Upper lobe of left lung (tissue), 6 donors: ENCODE data around the gene COL18A1. TPM values are rescaled to one million over a fixed set of nuclear protein-coding genes. Genes with fewer than 3 reads are reported as not detected.

ENCODE experiments used
- ATAC-seq, 2 donors: fragments of 200-7000 bp; cut with Tn5 transposase; one replicate each; pipeline ENCODE4 v1.9.1; 2022; ENCODE audit warnings: mild to moderate bottlenecking in 2 of 2, moderate library complexity in 2 of 2; ENCODE audit not compliant: low FRiP score in 2 of 2
- DNase-seq, 2 donors: peaks; one replicate each; pipeline ENCODE4 v3.0.0-alpha.2; 2019 to 2020
- H3K27ac ChIP-seq, 4 donors: fragments of 200-600 bp; sonication (generic); one replicate each; pipeline ENCODE4 v1.5.1; 2016 to 2019
- H3K27me3 ChIP-seq, 4 donors: fragments of 200-600 bp; sonication (generic); one replicate each; pipeline ENCODE4 v1.5.1; 2017 to 2019
- H3K36me3 ChIP-seq, 4 donors: fragments of 200-600 bp; sonication (generic); one replicate each; pipeline ENCODE4 v1.5.1; 2016 to 2019
- H3K4me1 ChIP-seq, 4 donors: fragments of 200-600 bp; sonication (generic); one replicate each; pipeline ENCODE4 v1.5.1; 2018 to 2019
- H3K4me3 ChIP-seq, 4 donors: fragments of 200-600 bp; sonication (generic); one replicate each; pipeline ENCODE4 v1.5.1; 2017 to 2019; ENCODE audit warnings: mild to moderate bottlenecking in 2 of 4, moderate library complexity in 1 of 4
- H3K9me3 ChIP-seq, 4 donors: fragments of 200-600 bp; sonication (generic); one replicate each; pipeline ENCODE4 v1.5.1; 2018 to 2019
- EP300 ChIP-seq, 4 donors: sonication (generic); formaldehyde crosslinking; IDR thresholded peaks; one replicate each; pipeline ENCODE4 v1.5.1; 2017; ENCODE audit warnings: antibody characterized with exemption in 4 of 4, control low read depth in 2 of 4
- POLR2A ChIP-seq, 4 donors: fragments of 450-650 bp; IDR thresholded peaks; one replicate each; pipeline ENCODE4 v1.5.1; 2016 to 2017; ENCODE audit warnings: antibody characterized with exemption in 4 of 4, mild to moderate bottlenecking in 2 of 4
- POLR2AphosphoS5 ChIP-seq, 2 donors: sonication (generic); formaldehyde crosslinking; IDR thresholded peaks; one replicate each; pipeline ENCODE4 v1.5.1; 2017; ENCODE audit warnings: antibody characterized with exemption in 2 of 2
- WGBS, 2 donors: methylation state at CpG; one replicate each; pipeline ENCODE4 v1.1.5; 2017 to 2018; 5-methylcytosine and 5-hydroxymethylcytosine counted together
- total RNA-seq, 6 donors: library from RNA; depleted of rRNA in 4 of 6; stranded (reverse); fragments of >200 nt in 4 of 6; gene quantifications; one replicate each; pipeline versions ENCODE4 v1.1.0 to v1.2.1, GENCODE V29; 2016 to 2021
- TF ChIP-seq, protein P1 (sequence below), 6 experiments: fragments of 450-650 bp in 4 of 6; fragments of 200-600 bp in 2 of 6; sonication (generic) in 2 of 6; IDR thresholded peaks; one replicate each; pipeline ENCODE4 v1.5.1; 2016 to 2019; ENCODE audit warnings: antibody characterized with exemption in 6 of 6
- donor health status: DM: no; HTN: no; CAD: no; lungs with moderate emphysema.
- donor health status: DM: no; HTN: yes; CAD: no; lungs with severe emphysema.

Gene COL18A1
- total RNA-seq, 6 donors from 2014 or later, result 34.5 to 138 (median 70.5) TPM

GRCh38 chr21:45539046-45539795, 134.3 kb downstream of the COL18A1 start:
- TF ChIP-seq POLR2AphosphoS5 (IDR thresholded peaks at IDR 0.05), result no peak
- no peak for TF ChIP-seq POLR2A (IDR thresholded peaks at IDR 0.05)
- TF ChIP-seq, protein P1, sequence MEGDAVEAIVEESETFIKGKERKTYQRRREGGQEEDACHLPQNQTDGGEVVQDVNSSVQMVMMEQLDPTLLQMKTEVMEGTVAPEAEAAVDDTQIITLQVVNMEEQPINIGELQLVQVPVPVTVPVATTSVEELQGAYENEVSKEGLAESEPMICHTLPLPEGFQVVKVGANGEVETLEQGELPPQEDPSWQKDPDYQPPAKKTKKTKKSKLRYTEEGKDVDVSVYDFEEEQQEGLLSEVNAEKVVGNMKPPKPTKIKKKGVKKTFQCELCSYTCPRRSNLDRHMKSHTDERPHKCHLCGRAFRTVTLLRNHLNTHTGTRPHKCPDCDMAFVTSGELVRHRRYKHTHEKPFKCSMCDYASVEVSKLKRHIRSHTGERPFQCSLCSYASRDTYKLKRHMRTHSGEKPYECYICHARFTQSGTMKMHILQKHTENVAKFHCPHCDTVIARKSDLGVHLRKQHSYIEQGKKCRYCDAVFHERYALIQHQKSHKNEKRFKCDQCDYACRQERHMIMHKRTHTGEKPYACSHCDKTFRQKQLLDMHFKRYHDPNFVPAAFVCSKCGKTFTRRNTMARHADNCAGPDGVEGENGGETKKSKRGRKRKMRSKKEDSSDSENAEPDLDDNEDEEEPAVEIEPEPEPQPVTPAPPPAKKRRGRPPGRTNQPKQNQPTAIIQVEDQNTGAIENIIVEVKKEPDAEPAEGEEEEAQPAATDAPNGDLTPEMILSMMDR (IDR thresholded peaks at IDR 0.05), result no peak
- no peak for TF ChIP-seq EP300 (IDR thresholded peaks at IDR 0.05)
- H3K36me3 ChIP-seq, result no peaks in the 10 kb centered on the region
- DNase-seq (peak; percentile 20 to 62), ATAC-seq (no peak)
- H3K4me3 ChIP-seq, result no peak overlapping the region
- 81 to 88% methylated on average over 5 to 17 of the region's 17 CpGs for WGBS, 2 donors
- no peaks in the 10 kb centered on the region for H3K27me3 ChIP-seq
- H3K9me3 ChIP-seq, result no peaks in the 10 kb centered on the region
- H3K27ac ChIP-seq, result no peak overlapping the region
- peaks cover 14 to 47% (median 28%) of the 10 kb centered on the region in 4 donors for H3K4me1 ChIP-seq

DNA sequence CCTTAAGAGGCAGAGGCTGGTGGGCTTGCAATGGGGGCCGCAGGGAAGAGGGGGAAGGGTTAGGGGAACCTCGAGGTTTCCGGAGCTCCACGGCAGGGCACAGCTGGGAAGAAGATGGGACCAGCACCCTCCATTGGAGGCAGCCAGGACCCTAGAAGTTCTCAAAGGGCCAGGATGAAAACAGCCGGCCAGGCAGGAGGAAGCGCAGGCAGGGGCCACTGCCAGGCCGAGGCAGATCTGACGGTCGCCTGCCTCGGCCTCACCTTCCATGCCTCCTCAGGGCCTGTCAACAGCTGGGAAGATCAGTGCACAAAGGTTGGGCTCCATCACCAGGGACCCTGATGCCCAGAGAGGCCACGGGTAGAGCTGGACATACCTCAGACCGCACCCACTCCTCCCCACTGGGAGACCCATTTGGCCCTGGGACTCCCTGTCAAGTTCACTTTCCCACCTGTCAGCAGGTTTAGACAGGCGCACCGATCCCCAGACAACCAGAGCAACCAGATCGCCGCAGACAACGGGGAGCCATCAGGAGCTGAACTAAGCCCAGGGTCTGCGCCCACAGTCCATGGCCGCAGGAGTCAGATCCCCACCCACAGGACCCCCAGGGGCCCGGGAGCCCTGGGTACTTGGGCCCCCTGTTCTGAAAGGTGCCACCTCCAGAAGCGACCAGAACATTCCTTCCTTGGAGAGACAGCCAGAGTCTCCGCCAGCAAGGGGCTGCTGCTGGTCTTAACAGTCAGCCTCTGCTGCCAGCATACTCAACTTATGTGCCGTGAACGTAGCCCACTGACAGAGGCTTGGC, 135.0 kb downstream of the COL18A1 start:
- Histone ChIP-seq H3K36me3 (no peaks in the 10 kb centered on the region), H3K4me3 (no peak overlapping the region), H3K4me1 (peaks cover 14 to 39% (median 22%) of the 10 kb centered on the region in 4 donors), H3K27ac (no peak overlapping the region), H3K9me3 (no peaks in the 10 kb centered on the region), H3K27me3 (no peaks in the 10 kb centered on the region)
- TF ChIP-seq POLR2AphosphoS5 (IDR thresholded peaks at IDR 0.05), result no peak
- no peak for TF ChIP-seq EP300 (IDR thresholded peaks at IDR 0.05)
- DNase-seq, result no peak
- ATAC-seq, result no peak
- WGBS, 2 donors, result 87 to 96% methylated on average over 8 to 24 of the region's 24 CpGs

GRCh38 chr21:45540601-45540970, 135.6 kb downstream of the COL18A1 start:
- WGBS, 2 donors, result 92 to 98% methylated on average over 10 of the region's 10 CpGs
- ATAC-seq, result no peak
- TF ChIP-seq, protein P1 (IDR thresholded peaks at IDR 0.05), result no peak
- TF ChIP-seq POLR2A (IDR thresholded peaks at IDR 0.05) (no peak), EP300 (IDR thresholded peaks at IDR 0.05) (no peak), POLR2AphosphoS5 (IDR thresholded peaks at IDR 0.05) (no peak)
- no peaks in the 10 kb centered on the region for H3K27me3 ChIP-seq
- no peaks in the 10 kb centered on the region for H3K9me3 ChIP-seq
- H3K27ac ChIP-seq, result no peak overlapping the region
- H3K4me1 ChIP-seq, result peaks cover 14 to 33% (median 20%) of the 10 kb centered on the region in 4 donors
- peak in 1 of 2 donors; percentile 19 for DNase-seq
- H3K4me3 ChIP-seq, result no peak overlapping the region
- no peaks in the 10 kb centered on the region for H3K36me3 ChIP-seq

- Histone ChIP-seq H3K9me3 (no peaks in the 10 kb centered on the region), H3K27ac (peak overlapping the region; percentile 61 to 90 (median 76)), H3K4me3 (peak overlapping the region; percentile 65 to 87 (median 81)), H3K27me3 (no peaks in the 10 kb centered on the region), H3K36me3 (no peaks in the 10 kb centered on the region), H3K4me1 (peaks cover 14 to 27% (median 20%) of the 10 kb centered on the region in 4 donors)
- ATAC-seq, result peak; percentile 58 to 84
- DNase-seq, result peak; percentile 82 to 94
- WGBS, 2 donors, result 49 to 64% methylated on average over 10 to 16 of the region's 50 CpGs
- TF ChIP-seq EP300 (IDR thresholded peaks at IDR 0.05) (no peak), POLR2A (IDR thresholded peaks at IDR 0.05) (no peak), POLR2AphosphoS5 (IDR thresholded peaks at IDR 0.05) (peak; percentile 29 to 63)
- TF ChIP-seq, protein P1 (IDR thresholded peaks at IDR 0.05), result peak in 1 of 6 experiments; percentile 14
Observed at GRCh38 chr21:45541221-45542039, 136.5 kb downstream of the COL18A1 start.
